Measurements from ENCODE around the gene DPF3.

DPF3 gene

GRCh38 chr14:72708222-72708621, 185.7 kb downstream of the DPF3 start:
- Histone ChIP-seq H3K9me3 (ENCODE audit: insufficient read depth, low read depth, low read length) (peaks cover 4% of the 10 kb centered on the region), H3K23ac (ENCODE audit: low read length) (no peak overlapping the region), H4K12ac (ENCODE audit: low read depth, low read length) (no peak overlapping the region), H2BK5ac (ENCODE audit: low read depth, low read length, poor library complexity) (no peak overlapping the region), H3K27me3 (ENCODE audit: insufficient read depth, low read length) (no peaks in the 10 kb centered on the region), H3K4me3 (ENCODE audit: low read depth, low read length) (no peak overlapping the region), H3K36me3 (ENCODE audit: control insufficient read depth in 1 of 2, insufficient read depth in 2 of 2, low read length in 2 of 2) (peaks cover 0 to 2% of the 10 kb centered on the region in 2 experiments), H3K9ac (ENCODE audit: low read length) (no peak overlapping the region), H3K4me1 (ENCODE audit: control insufficient read depth in 1 of 2, insufficient read depth in 2 of 2, low read length in 2 of 2) (peaks cover 0 to 2% of the 10 kb centered on the region in 2 experiments), H2AK5ac (ENCODE audit: low read length) (no peak overlapping the region), H2AFZ (ENCODE audit: insufficient read depth, low read length, poor library complexity) (no peak overlapping the region), H4K8ac (ENCODE audit: low read depth, low read length) (no peak overlapping the region), H2BK120ac (ENCODE audit: insufficient read depth, low read length, poor library complexity) (no peak overlapping the region), H3K18ac (ENCODE audit: low read length) (no peak overlapping the region), H3K4ac (ENCODE audit: low read depth, low read length) (no peak overlapping the region), H3K27ac (ENCODE audit: low read depth, low read length) (no peak overlapping the region), H4K91ac (ENCODE audit: low read depth, low read length) (no peak overlapping the region), H3K79me1 (ENCODE audit: low read length) (no peaks in the 10 kb centered on the region), H2BK12ac (ENCODE audit: low read length) (no peak overlapping the region), H3K14ac (ENCODE audit: low read length) (no peak overlapping the region), H3K4me2 (ENCODE audit: low read length) (no peak overlapping the region), H3K79me2 (ENCODE audit: control insufficient read depth, insufficient read depth, low read length, poor library complexity) (no peaks in the 10 kb centered on the region)
- WGBS (ENCODE audit: extremely low coverage, insufficient coverage, insufficient read length): no CpG with 5 or more reads among the region's 12 CpGs
- DNase-seq: no peak

- Histone ChIP-seq H4K91ac (ENCODE audit: low read depth, low read length) (no peak overlapping the region), H2BK5ac (ENCODE audit: low read depth, low read length, poor library complexity) (no peak overlapping the region), H3K27me3 (ENCODE audit: insufficient read depth, low read length) (no peaks in the 10 kb centered on the region), H3K27ac (ENCODE audit: low read depth, low read length) (no peak overlapping the region), H3K4ac (ENCODE audit: low read depth, low read length) (no peak overlapping the region), H3K4me2 (ENCODE audit: low read length) (no peak overlapping the region), H4K12ac (ENCODE audit: low read depth, low read length) (no peak overlapping the region), H4K8ac (ENCODE audit: low read depth, low read length) (no peak overlapping the region), H3K23ac (ENCODE audit: low read length) (no peak overlapping the region), H3K79me1 (ENCODE audit: low read length) (no peaks in the 10 kb centered on the region), H3K18ac (ENCODE audit: low read length) (no peak overlapping the region), H3K9me3 (ENCODE audit: insufficient read depth, low read depth, low read length) (peaks cover 4% of the 10 kb centered on the region), H2BK120ac (ENCODE audit: insufficient read depth, low read length, poor library complexity) (no peak overlapping the region), H3K14ac (ENCODE audit: low read length) (no peak overlapping the region), H2AFZ (ENCODE audit: insufficient read depth, low read length, poor library complexity) (no peak overlapping the region), H3K36me3 (ENCODE audit: control insufficient read depth in 1 of 2, insufficient read depth in 2 of 2, low read length in 2 of 2) (peaks cover 0 to 2% of the 10 kb centered on the region in 2 experiments), H3K4me3 (ENCODE audit: low read depth, low read length) (no peak overlapping the region), H2BK12ac (ENCODE audit: low read length) (no peak overlapping the region), H2AK5ac (ENCODE audit: low read length) (no peak overlapping the region), H3K79me2 (ENCODE audit: control insufficient read depth, insufficient read depth, low read length, poor library complexity) (no peaks in the 10 kb centered on the region), H3K9ac (ENCODE audit: low read length) (no peak overlapping the region), H3K4me1 (ENCODE audit: control insufficient read depth in 1 of 2, insufficient read depth in 2 of 2, low read length in 2 of 2) (peaks cover 0 to 2% of the 10 kb centered on the region in 2 experiments)
- WGBS (ENCODE audit: extremely low coverage, insufficient coverage, insufficient read length): no CpG with 5 or more reads among the region's 2 CpGs
- no peak for DNase-seq
These were observed 187.4 kb downstream of the DPF3 start for GRCh38 chr14:72706485-72706884.

- H2AK5ac ChIP-seq (ENCODE audit: low read length): no peak overlapping the region
- no peaks in the 10 kb centered on the region for H3K27me3 ChIP-seq (ENCODE audit: insufficient read depth, low read length)
- peaks cover 4% of the 10 kb centered on the region for H3K9me3 ChIP-seq (ENCODE audit: insufficient read depth, low read depth, low read length)
- H3K4me3 ChIP-seq (ENCODE audit: low read depth, low read length): no peak overlapping the region
- no peak for DNase-seq
- H3K4me2 ChIP-seq (ENCODE audit: low read length): no peak overlapping the region
- H3K4me1 ChIP-seq (ENCODE audit: control insufficient read depth in 1 of 2, insufficient read depth in 2 of 2, low read length in 2 of 2): peaks cover 0 to 3% of the 10 kb centered on the region in 2 experiments
- no peak overlapping the region for H3K14ac ChIP-seq (ENCODE audit: low read length)
- WGBS (ENCODE audit: extremely low coverage, insufficient coverage, insufficient read length): no CpG with 5 or more reads among the region's 3 CpGs
- no peak overlapping the region for H3K23ac ChIP-seq (ENCODE audit: low read length)
- no peak overlapping the region for H2BK120ac ChIP-seq (ENCODE audit: insufficient read depth, low read length, poor library complexity)
- H4K8ac ChIP-seq (ENCODE audit: low read depth, low read length): no peak overlapping the region
- no peak overlapping the region for H3K27ac ChIP-seq (ENCODE audit: low read depth, low read length)
- no peak overlapping the region for H4K91ac ChIP-seq (ENCODE audit: low read depth, low read length)
- no peak overlapping the region for H2BK12ac ChIP-seq (ENCODE audit: low read length)
- H3K36me3 ChIP-seq (ENCODE audit: control insufficient read depth in 1 of 2, insufficient read depth in 2 of 2, low read length in 2 of 2): peaks cover 0 to 2% of the 10 kb centered on the region in 2 experiments
- H3K79me2 ChIP-seq (ENCODE audit: control insufficient read depth, insufficient read depth, low read length, poor library complexity): no peaks in the 10 kb centered on the region
- H3K4ac ChIP-seq (ENCODE audit: low read depth, low read length): no peak overlapping the region
- H3K79me1 ChIP-seq (ENCODE audit: low read length): no peaks in the 10 kb centered on the region
- no peak overlapping the region for H2AFZ ChIP-seq (ENCODE audit: insufficient read depth, low read length, poor library complexity)
- no peak overlapping the region for H3K18ac ChIP-seq (ENCODE audit: low read length)
- H3K9ac ChIP-seq (ENCODE audit: low read length): no peak overlapping the region
- no peak overlapping the region for H4K12ac ChIP-seq (ENCODE audit: low read depth, low read length)
- no peak overlapping the region for H2BK5ac ChIP-seq (ENCODE audit: low read depth, low read length, poor library complexity)
These were observed 189.4 kb downstream of the DPF3 start for GRCh38 chr14:72704502-72704901.

- DNase-seq: no peak
- Histone ChIP-seq H4K12ac (ENCODE audit: low read depth, low read length) (no peak overlapping the region), H2BK12ac (ENCODE audit: low read length) (no peak overlapping the region), H3K4ac (ENCODE audit: low read depth, low read length) (no peak overlapping the region), H2BK120ac (ENCODE audit: insufficient read depth, low read length, poor library complexity) (no peak overlapping the region), H3K4me3 (ENCODE audit: low read depth, low read length) (no peak overlapping the region), H2BK5ac (ENCODE audit: low read depth, low read length, poor library complexity) (no peak overlapping the region), H3K27me3 (ENCODE audit: insufficient read depth, low read length) (no peaks in the 10 kb centered on the region), H3K9ac (ENCODE audit: low read length) (no peak overlapping the region), H2AFZ (ENCODE audit: insufficient read depth, low read length, poor library complexity) (no peak overlapping the region), H3K79me2 (ENCODE audit: control insufficient read depth, insufficient read depth, low read length, poor library complexity) (no peaks in the 10 kb centered on the region), H3K36me3 (ENCODE audit: control insufficient read depth in 1 of 2, insufficient read depth in 2 of 2, low read length in 2 of 2) (no peaks in the 10 kb centered on the region), H3K79me1 (ENCODE audit: low read length) (no peaks in the 10 kb centered on the region), H3K18ac (ENCODE audit: low read length) (no peak overlapping the region), H3K27ac (ENCODE audit: low read depth, low read length) (no peak overlapping the region), H4K8ac (ENCODE audit: low read depth, low read length) (no peak overlapping the region), H3K14ac (ENCODE audit: low read length) (no peak overlapping the region), H2AK5ac (ENCODE audit: low read length) (no peak overlapping the region), H3K23ac (ENCODE audit: low read length) (no peak overlapping the region), H3K4me1 (ENCODE audit: control insufficient read depth in 1 of 2, insufficient read depth in 2 of 2, low read length in 2 of 2) (peaks cover 0 to 2% of the 10 kb centered on the region in 2 experiments), H4K91ac (ENCODE audit: low read depth, low read length) (no peak overlapping the region), H3K4me2 (ENCODE audit: low read length) (no peak overlapping the region), H3K9me3 (ENCODE audit: insufficient read depth, low read depth, low read length) (peaks cover 4% of the 10 kb centered on the region)
- no CpG with 5 or more reads among the region's 7 CpGs for WGBS (ENCODE audit: extremely low coverage, insufficient coverage, insufficient read length)
These were observed 192.3 kb downstream of the DPF3 start for GRCh38 chr14:72701605-72702004.

All from trophoblast cell (in vitro differentiated cells and primary cell).